Uterus (tissue), 4 donors: ENCODE results near the gene GBP6. TPM values are rescaled to one million over a fixed set of nuclear protein-coding genes. Genes with fewer than 3 reads are reported as not detected.

ENCODE experiments used
- DNase-seq, 2 donors: peaks; one replicate each; pipeline ENCODE4 v3.0.0-alpha.2; 2019 to 2020
- H3K27ac ChIP-seq, 2 donors: fragments of 200-600 bp; sonication (generic); 1 replicate in 1 of 2; 2 replicates in 1 of 2; pipeline ENCODE4 v1.5.1; 2016 to 2018
- H3K27me3 ChIP-seq, 2 donors: fragments of 200-600 bp; sonication (generic); one replicate each; pipeline ENCODE4 v1.5.1; 2018 to 2019; ENCODE audit warnings: control low read depth in 1 of 2
- H3K36me3 ChIP-seq, 2 donors: fragments of 200-600 bp; sonication (generic); one replicate each; pipeline ENCODE4 v1.5.1; 2019; ENCODE audit warnings: control low read depth in 1 of 2
- H3K4me1 ChIP-seq, 2 donors: fragments of 200-600 bp; sonication (generic); one replicate each; pipeline ENCODE4 v1.5.1; 2018 to 2019; ENCODE audit warnings: control low read depth in 1 of 2
- H3K4me3 ChIP-seq, 2 donors: fragments of 200-600 bp; sonication (generic); 1 replicate in 1 of 2; 2 replicates in 1 of 2; pipeline ENCODE4 v1.5.1; 2018 to 2019; ENCODE audit warnings: mild to moderate bottlenecking in 1 of 2
- H3K9me3 ChIP-seq, 2 donors: fragments of 200-600 bp; sonication (generic); one replicate each; pipeline ENCODE4 v1.5.1; 2019; ENCODE audit warnings: control low read depth in 1 of 2
- CTCF ChIP-seq, 4 experiments: fragments of 200-600 bp in 2 of 4; fragments of 450-650 bp in 2 of 4; sonication (generic) in 2 of 4; IDR thresholded peaks; one replicate each; pipeline ENCODE4 v1.5.1; 2016 to 2019; ENCODE audit warnings: antibody characterized with exemption in 4 of 4, mild to moderate bottlenecking in 2 of 4, moderate library complexity in 1 of 4
- POLR2A ChIP-seq, 2 donors: fragments of 450-650 bp; IDR thresholded peaks; one replicate each; pipeline ENCODE4 v1.6.1; 2016; ENCODE audit warnings: antibody characterized with exemption in 2 of 2, mild to moderate bottlenecking in 1 of 2, moderate library complexity in 1 of 2
- intact Hi-C: fragments of 100-400 bp; cut with DNase I; formaldehyde crosslinking; loops from one replicate; pipeline ENCODE4 v1.15.1; 2023; ENCODE audit warnings: low total_unique reads
- total RNA-seq, 4 donors: library from RNA; depleted of rRNA in 3 of 4; stranded (reverse); fragments of >200 nt in 3 of 4; gene quantifications; one replicate each; pipeline versions ENCODE4 v1.1.0 to v1.2.4, GENCODE V29; 2014 to 2023
- donor health status: DM: yes; HTN: yes; CAD: no.

Gene GBP6
- not detected for total RNA-seq

- DNase-seq: no peak
- H3K27me3 ChIP-seq: no peaks in the 10 kb centered on the region
- intact Hi-C loops: no loop called here
- H3K27ac ChIP-seq: no peak within 1 kb of the TSS
- H3K4me1 ChIP-seq: no peaks in the 10 kb centered on the region
- no peaks in the 10 kb centered on the region for H3K9me3 ChIP-seq
- H3K36me3 ChIP-seq: no peaks in the 10 kb centered on the region
- TF ChIP-seq CTCF (IDR thresholded peaks at IDR 0.05): no peak
- no peak for TF ChIP-seq POLR2A (IDR thresholded peaks at IDR 0.05)
- H3K4me3 ChIP-seq: no peak within 1 kb of the TSS
These were observed at the start of gene GBP6 for GRCh38 chr1:89363638-89364536. GBP6 (plus strand) TSS chr1:89364059; CDS start chr1:89368552, 4,493 bp downstream.

- intact Hi-C loops: no loop called here
- H3K4me3 ChIP-seq: no peak overlapping the region
- H3K27me3 ChIP-seq: no peaks in the 10 kb centered on the region
- H3K36me3 ChIP-seq: no peaks in the 10 kb centered on the region
- no peaks in the 10 kb centered on the region for H3K9me3 ChIP-seq
- H3K4me1 ChIP-seq: no peaks in the 10 kb centered on the region
- peak in 1 of 2 donors; percentile 22 for DNase-seq
- TF ChIP-seq CTCF (IDR thresholded peaks at IDR 0.05): no peak
- no peak for TF ChIP-seq POLR2A (IDR thresholded peaks at IDR 0.05)
- no peak overlapping the region for H3K27ac ChIP-seq
These were observed 41.5 kb upstream of the GBP6 start for GRCh38 chr1:89322402-89322801.

GRCh38 chr1:89331890-89332289, 32.0 kb upstream of the GBP6 start:
- no peaks in the 10 kb centered on the region for H3K4me1 ChIP-seq
- no peaks in the 10 kb centered on the region for H3K27me3 ChIP-seq
- H3K36me3 ChIP-seq: no peaks in the 10 kb centered on the region
- TF ChIP-seq POLR2A (IDR thresholded peaks at IDR 0.05) (no peak), CTCF (IDR thresholded peaks at IDR 0.05) (no peak)
- H3K9me3 ChIP-seq: no peaks in the 10 kb centered on the region
- DNase-seq: no peak
- no peak overlapping the region for H3K27ac ChIP-seq
- no peak overlapping the region for H3K4me3 ChIP-seq
- intact Hi-C loops: no loop called here

GRCh38 chr1:89332461-89332860, 31.4 kb upstream of the GBP6 start:
- Histone ChIP-seq H3K4me1 (no peaks in the 10 kb centered on the region), H3K27ac (no peak overlapping the region), H3K9me3 (no peaks in the 10 kb centered on the region), H3K36me3 (no peaks in the 10 kb centered on the region), H3K27me3 (no peaks in the 10 kb centered on the region), H3K4me3 (no peak overlapping the region)
- intact Hi-C loops: no loop called here
- no peak for DNase-seq
- TF ChIP-seq CTCF (IDR thresholded peaks at IDR 0.05) (no peak), POLR2A (IDR thresholded peaks at IDR 0.05) (no peak)

GRCh38 chr1:89335486-89335885, 28.4 kb upstream of the GBP6 start:
- H3K27ac ChIP-seq: no peak overlapping the region
- no peaks in the 10 kb centered on the region for H3K4me1 ChIP-seq
- no peaks in the 10 kb centered on the region for H3K36me3 ChIP-seq
- no peaks in the 10 kb centered on the region for H3K9me3 ChIP-seq
- H3K27me3 ChIP-seq: no peaks in the 10 kb centered on the region
- TF ChIP-seq CTCF (IDR thresholded peaks at IDR 0.05) (no peak), POLR2A (IDR thresholded peaks at IDR 0.05) (no peak)
- H3K4me3 ChIP-seq: no peak overlapping the region
- no peak for DNase-seq
- intact Hi-C loops: no loop called here
